HTERT RPE-1 (cell line): Measurements from ENCODE around the gene BACE2.

Source experiments
- in situ Hi-C: fragments of 300-500 bp; cut with MboI; formaldehyde crosslinking; loops from 4 replicates; pipeline ENCODE4 v1.14.3; 2020; ENCODE audit warnings: low sequenced_read_pairs

Gene BACE2

GRCh38 chr21:41167348-41168342 lies at the start of gene BACE2:
Gene BACE2 (plus strand): TSS chr21:41168160. CDS start chr21:41168264, 104 bp downstream.
- in situ Hi-C loops = no loop called here

DNA sequence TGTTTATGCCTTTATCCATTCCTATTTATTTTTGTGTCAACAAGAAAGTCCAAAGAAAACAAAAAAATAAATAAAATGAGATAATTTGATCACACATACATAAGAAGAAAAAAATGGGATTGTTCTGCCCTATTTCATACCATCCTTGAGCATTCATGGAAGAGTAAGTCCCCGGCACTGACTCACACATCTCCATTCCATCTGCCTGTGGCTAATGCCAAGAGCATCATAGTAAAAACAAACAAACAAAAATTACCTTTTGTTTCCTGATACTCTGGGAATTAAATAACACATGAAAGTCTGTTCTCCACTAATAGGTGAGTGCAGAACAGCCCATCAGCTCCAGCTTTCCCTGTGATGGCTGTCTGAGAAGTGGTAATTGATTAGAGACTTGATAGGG lies 48.1 kb upstream of the BACE2 start:
- in situ Hi-C loops = no loop called here

GRCh38 chr21:41120997-41121396 lies 47.0 kb upstream of the BACE2 start:
- in situ Hi-C loops = no loop called here

- in situ Hi-C loops = no loop called here
Measured at GRCh38 chr21:41121785-41122415, 46.1 kb upstream of the BACE2 start.

DNA sequence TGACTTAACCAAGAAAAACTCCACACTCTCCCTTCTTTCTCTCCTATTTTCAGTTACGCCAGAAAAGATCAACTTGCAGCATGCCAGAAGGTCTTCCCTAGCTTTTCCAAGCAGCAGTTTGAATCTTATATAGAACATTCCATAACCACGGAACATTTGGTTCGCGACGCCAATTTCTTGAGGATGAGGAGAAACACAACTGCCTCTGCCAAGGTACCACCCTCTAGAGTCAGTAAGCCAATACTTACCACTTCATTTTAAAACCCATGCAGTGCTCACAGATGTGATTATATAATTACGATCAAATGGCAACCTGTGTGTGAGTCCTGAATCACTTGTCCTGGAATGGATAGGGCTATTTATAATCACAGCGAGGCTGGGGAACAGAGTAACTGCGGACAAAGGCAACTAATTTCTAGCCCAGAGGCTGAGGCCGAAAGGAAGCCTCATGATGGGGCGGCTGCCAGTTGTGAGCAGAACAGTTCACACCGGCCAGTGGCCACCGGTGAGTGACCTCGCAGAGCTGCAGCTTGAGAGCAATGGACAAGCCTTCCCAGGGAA lies 43.2 kb upstream of the BACE2 start:
- in situ Hi-C loops = no loop called here

DNA sequence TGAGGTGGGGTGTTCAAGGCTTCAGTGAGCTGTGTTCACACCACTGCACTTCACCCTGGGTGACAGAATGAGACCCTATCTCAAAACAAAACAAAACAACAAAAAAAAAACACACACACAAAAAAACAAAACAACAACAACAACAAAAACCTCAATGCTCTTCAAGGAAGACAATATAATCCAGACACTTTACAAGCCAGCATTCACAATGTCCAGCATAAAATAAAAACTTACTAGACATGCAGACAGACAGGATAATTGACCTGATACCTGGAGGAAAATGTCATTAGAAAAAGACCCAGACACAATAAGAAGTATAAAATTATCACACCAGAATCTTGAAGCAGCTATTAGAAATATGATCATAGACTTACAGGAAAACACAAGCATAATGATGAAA lies 39.0 kb upstream of the BACE2 start:
- in situ Hi-C loops = no loop called here

- in situ Hi-C loops = no loop called here
Measured at GRCh38 chr21:41130883-41131282, 37.1 kb upstream of the BACE2 start.

GRCh38 chr21:41133874-41134522 lies 34.0 kb upstream of the BACE2 start:
- in situ Hi-C loops = no loop called here

DNA sequence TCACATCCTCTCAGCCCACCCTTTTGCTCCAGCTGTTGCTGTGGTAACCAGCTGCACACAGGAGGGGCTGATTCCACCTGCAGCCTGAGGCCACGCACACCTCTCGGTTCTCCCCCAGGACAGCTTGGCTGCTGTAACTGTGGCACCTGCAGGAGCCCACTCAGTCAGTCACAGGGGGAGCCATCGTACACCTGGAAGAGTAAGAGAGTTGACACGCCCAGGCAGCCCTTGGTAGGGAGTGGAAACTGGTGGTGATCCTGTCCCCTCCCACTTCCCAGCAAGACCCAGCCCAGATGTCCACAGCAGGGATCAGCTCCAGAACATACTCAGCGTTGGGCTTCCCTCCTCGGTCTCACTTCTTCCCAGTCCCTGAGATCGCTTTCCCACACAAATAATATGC lies 32.2 kb upstream of the BACE2 start:
- in situ Hi-C loops = no loop called here

- in situ Hi-C loops = no loop called here
Measured at GRCh38 chr21:41136286-41136685, 31.7 kb upstream of the BACE2 start.

- in situ Hi-C loops = no loop called here
Measured at GRCh38 chr21:41137401-41137800, 30.6 kb upstream of the BACE2 start.

- in situ Hi-C loops = no loop called here
Measured at GRCh38 chr21:41137889-41138288, 30.1 kb upstream of the BACE2 start.

DNA sequence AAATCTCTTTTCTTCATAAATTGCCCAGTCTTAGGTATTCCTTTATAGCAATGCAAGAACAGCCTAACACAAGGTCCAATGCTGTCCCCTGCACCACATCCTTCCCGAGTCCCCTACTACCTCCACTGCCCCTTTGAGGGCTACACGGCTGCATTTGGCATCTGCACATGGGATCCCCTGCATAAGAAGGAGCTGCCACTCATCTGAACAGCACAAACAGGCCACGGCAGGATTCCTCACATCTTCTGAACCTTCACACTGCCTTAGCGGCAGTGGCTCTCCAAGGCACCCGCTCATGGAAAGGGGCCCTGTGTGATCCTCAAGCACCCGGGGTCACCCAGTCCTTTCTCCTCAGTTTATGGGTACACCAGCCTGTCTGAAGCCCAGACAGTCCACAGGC lies 29.2 kb upstream of the BACE2 start:
- in situ Hi-C loops = no loop called here

- in situ Hi-C loops = no loop called here
Measured at GRCh38 chr21:41139275-41139674, 28.7 kb upstream of the BACE2 start.

- in situ Hi-C loops = no loop called here
Measured at GRCh38 chr21:41139951-41140350, 28.0 kb upstream of the BACE2 start.

DNA sequence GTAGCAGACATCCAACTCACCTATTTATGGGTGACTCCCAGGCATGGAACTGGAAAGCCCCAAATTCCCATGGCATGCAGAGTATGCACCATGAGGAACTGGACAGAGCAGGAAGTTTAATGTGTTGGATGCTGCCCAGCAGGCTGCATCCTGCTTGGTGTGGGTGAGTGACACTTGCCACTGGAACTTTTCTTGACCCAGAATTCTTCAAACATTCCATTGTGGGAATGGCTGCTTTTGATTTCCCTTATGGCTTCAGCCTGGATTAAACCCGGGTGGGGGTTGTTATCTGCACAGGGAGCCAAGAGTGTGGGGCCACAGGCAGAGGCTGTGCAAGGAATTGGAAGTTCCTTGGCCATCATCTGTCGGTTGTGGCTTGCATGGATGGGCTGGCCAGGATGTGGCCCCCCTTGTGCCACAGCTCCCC lies 26.9 kb upstream of the BACE2 start:
- in situ Hi-C loops = no loop called here

GRCh38 chr21:41142051-41142795 lies 25.7 kb upstream of the BACE2 start:
- in situ Hi-C loops = no loop called here

DNA sequence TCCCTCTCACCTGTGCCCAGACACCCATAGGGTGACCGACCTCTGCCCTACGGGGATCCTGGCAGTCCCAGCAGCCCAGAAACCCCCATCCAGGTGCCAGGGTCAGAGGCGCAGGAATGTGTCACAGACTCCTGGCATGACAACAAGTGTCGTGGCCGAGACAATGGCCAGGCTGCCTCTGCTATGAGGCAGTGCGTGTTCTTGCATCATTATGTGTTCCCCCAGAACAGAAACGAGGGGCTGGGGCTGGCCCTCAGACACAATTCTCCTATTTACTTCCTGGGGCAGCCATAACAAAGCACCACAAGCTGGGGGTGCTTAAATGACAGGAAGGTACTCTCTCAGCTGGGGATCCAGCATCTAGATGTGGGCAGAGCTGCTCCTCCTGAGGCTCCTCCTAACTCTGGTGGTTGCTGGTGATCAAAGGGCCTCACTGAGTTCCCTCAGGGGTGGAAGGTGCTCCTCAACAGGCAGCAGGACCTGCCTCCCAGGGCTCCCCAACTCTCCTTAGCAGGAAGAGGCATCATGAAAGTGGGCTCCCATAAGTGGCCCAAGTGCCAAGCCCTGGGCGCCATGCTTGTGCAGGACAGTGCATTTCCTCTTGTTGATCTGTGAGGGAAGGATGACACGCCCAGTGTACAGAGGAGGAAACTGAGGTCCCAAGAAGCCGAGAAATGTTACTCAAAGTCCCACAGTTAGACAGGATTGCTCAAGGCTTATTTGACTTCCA lies 24.2 kb upstream of the BACE2 start:
- in situ Hi-C loops = no loop called here

GRCh38 chr21:41147096-41147978 lies 20.6 kb upstream of the BACE2 start:
- in situ Hi-C loops = no loop called here
